GM19397 (cell line): ENCODE results near the gene CLHC1.
"Not testable (repeated sequence)": the region's sequence is repeated elsewhere in the genome, so short reads cannot be mapped to it uniquely, and the experiment has no call there.

Experiments used
- ATAC-seq: cut with Tn5 transposase; IDR thresholded peaks from one replicate; pipeline ENCODE4 v1.9.1; 2021; ENCODE audit warnings: mild to moderate bottlenecking, moderate library complexity; ENCODE audit not compliant: unreplicated experiment

Gene CLHC1

DNA sequence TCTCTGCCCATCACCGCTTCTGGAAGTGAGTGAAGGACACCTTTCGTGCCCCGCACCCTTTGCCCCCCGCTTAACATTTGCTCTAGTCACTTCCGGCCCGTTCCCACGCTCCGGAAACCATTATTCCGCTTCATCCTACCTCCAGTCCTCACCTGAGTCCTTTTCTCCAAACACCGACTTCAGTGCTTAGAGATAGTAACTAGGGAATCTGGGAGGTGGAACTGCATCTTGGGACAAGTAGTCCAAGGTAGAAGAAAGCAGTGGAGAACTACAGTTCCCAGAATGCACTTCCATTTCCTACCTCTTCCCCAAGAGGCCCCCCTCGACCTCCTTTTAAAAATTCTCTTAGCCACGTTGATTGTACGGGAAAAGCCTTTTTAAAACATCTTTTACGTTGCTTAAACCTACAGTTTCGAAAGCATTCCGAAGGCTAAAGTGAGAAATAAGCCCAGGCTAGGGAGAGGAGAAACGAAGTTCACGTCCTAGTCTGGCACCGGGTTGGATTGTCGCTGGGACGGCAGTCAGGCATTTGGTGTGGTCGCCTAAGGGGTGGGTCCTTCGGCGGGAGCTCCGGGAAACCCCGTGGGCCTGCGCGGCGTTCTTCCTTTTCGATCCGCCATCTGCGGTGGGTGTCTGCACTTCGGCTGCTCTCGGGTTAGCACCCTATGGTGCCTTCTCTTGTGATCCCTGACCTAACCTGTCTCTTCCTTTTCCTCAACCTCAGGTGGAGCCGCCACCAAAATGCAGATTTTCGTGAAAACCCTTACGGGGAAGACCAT lies at the start of gene CLHC1, which contains the start of gene RPS27A:
Gene CLHC1, minus strand, starts transcription at position 210 of the 779 bp plus-strand sequence. CDS start 9,882 bp downstream, outside the sequence.
Gene RPS27A, plus strand, starts transcription at position 605 of the 779 bp plus-strand sequence. Its CDS starts 137 bp downstream, at position 742.
- ATAC-seq = peak; percentile 80

DNA sequence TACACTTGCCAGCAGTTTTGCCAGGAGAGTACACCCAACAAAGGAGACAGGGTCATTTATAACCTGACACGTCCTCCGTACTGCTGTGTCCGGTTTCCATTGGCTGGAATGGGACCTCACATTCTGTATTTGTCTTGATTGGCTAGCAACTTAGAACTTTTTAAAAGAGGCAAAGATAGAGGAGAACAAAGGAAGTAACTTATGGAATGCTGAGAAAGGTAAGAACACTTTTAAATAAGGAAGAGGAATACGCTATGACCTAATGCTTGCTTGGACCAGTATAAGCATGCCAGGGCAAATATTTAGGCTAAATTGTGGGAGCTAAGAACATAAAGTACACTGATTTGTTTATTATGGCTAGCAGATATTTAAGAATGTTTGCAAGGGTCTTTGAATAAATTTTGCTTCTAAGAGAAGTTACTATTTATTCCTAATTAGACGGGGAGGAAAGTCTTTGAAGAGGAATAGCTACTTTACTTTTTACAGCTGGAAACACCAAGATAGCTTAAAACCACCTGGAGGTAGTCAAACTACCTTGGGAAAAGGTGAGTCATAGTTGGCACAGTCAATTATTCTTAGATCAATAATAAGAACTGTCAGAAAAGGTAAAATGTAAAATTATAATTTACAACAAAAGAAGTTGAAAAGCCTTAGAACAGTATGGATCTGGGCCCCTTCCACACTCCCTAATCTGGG lies 48.9 kb upstream of the CLHC1 start:
- not testable (repeated sequence) for ATAC-seq

- ATAC-seq = not testable (repeated sequence)
Observed at GRCh38 chr2:55279859-55280424, 47.8 kb upstream of the CLHC1 start.

GRCh38 chr2:55279214-55279835 lies 47.2 kb upstream of the CLHC1 start:
- not testable (repeated sequence) for ATAC-seq

- ATAC-seq = no peak
Observed at GRCh38 chr2:55277310-55277709, 45.2 kb upstream of the CLHC1 start.

GRCh38 chr2:55274346-55274745 lies 42.3 kb upstream of the CLHC1 start:
- ATAC-seq = not testable (repeated sequence)

DNA sequence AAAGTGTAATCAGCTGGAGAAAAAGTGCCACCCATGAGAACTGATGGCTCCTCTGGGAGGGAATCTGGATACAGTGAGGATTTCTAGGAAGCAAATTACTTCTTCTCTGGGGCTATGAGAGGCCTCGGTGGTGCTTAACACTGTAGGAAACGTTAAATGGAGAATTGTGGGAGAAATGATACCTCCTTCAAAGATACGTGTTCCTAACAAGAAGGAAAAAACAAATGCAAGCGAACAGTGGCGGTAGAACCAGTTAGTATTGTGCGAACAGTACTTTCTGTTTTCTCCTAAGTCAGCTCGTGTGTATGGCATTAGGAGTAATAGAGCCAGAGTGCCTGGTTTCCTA lies 37.5 kb upstream of the CLHC1 start:
- no peak for ATAC-seq

DNA sequence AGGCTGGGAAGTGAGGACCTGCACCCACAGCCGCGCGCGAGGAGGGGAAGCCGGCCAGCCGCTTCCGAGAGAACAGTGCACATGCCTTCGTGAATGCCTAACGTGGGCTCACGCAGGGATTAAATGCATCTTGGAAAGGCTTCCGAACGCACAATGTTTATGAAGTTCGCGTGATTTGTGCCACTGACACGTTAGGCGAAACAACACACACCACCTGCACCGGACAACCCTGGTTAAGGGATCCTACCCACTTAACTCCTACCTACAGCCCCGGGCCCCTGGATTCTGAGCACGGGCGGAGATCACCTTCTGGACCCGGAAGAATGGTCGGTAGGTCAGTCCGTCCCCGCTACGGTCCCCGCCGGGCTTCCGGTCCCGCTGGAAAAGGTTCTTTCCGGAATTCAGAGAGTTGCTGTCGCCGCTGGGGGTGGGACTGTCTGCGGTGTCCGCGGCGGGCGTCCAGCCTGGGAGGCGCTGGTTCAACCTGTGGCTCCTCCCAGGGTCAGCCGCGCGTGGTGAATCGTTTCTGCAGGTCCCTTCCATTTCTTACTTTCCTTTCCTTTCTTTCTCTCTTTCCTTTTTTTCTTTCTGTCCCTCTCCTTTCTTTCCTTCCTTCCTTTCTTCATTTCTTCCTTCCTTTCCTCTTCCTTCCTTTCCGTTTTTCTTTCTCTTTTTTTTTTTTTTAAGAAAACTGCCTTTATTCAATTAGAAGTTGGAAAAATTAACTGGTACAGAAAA lies 37.0 kb upstream of the CLHC1 start, which contains the start of gene MTIF2:
Gene MTIF2, minus strand, starts transcription at position 325 of the 738 bp plus-strand sequence. CDS start 5,373 bp downstream, outside the sequence.
- ATAC-seq = peak; percentile 96

- no peak for ATAC-seq
Observed at GRCh38 chr2:55268288-55268906, 36.3 kb upstream of the CLHC1 start.

DNA sequence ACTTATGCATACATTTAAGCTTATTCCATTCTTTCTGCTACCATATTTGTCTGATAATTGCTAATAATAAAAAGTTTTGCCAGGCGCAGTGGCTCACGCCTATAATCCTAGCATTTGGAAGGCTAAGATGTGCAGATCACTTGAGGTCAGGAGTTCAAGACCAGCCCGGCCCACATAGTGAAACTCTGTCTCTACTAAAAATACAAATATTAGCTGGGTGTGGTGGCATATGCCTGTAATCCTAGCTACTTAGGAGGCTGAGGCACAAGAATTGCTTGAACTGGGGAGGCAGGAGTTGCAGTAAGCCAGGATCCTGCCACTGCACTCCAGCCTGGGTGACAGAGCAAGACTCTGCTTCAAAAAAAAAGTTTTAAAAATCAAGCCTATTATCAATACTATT lies 27.5 kb upstream of the CLHC1 start:
- ATAC-seq = not testable (repeated sequence)

GRCh38 chr2:55252832-55253231 lies 20.7 kb upstream of the CLHC1 start:
- no peak for ATAC-seq

- ATAC-seq = no peak
Observed at GRCh38 chr2:55247025-55247424, 14.9 kb upstream of the CLHC1 start.

DNA sequence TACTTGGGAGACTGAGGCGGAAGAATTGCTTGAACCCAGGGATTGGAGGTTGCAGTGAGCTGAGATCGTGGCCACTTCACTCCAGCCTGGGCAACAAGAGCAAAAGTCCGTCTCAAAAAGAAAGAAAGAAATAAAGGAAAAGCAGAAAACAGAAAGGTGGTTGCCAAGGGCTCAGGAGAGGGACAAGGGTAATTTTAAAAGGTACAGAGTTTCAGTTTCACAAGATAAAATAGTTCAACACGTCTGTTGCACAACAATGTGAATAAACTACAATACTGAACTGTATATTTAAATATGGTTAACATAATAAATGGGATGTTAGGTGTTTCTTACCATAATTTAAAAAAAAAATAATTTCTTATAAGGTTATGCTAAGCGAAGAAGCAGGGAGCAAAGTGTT lies 13.3 kb upstream of the CLHC1 start:
- no peak for ATAC-seq

DNA sequence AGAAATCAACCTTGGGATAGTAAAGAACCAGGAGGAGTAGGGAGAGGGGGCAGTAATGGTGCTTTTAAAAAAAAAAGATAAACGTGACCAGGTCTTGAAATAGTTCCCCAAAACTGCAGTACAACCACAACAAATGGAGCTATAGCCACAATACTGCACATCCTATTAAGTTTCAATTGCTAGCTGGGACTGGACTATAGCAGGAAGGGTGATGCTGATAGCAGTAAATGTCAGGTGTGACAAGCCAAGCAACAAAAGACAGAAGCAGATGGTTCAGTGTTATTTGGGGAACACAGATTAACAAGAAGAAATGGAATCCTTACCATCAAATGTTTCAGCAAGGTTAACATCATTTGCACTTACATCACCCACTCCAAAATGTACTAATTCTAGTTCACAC lies 10.5 kb upstream of the CLHC1 start:
- no peak for ATAC-seq

DNA sequence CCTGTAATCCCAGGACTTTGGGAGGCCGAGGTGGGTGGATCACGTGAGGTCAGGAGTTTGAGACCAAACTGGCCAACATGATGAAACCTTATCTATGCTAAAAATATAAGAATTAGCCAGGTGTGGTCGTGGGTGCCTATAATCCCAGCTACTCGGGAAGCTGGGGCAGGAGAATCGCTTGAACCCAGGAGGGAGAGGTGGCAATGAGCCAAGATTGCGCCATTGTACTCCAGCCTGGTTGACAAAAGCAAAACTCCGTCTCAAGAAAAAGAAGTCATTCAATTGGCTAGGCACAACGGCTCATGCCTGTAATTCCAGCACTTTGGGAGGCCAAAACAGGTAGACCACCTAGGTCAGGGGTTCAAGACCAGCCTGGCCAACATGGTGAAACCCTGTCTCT lies 9.5 kb upstream of the CLHC1 start:
- ATAC-seq = not testable (repeated sequence)

DNA sequence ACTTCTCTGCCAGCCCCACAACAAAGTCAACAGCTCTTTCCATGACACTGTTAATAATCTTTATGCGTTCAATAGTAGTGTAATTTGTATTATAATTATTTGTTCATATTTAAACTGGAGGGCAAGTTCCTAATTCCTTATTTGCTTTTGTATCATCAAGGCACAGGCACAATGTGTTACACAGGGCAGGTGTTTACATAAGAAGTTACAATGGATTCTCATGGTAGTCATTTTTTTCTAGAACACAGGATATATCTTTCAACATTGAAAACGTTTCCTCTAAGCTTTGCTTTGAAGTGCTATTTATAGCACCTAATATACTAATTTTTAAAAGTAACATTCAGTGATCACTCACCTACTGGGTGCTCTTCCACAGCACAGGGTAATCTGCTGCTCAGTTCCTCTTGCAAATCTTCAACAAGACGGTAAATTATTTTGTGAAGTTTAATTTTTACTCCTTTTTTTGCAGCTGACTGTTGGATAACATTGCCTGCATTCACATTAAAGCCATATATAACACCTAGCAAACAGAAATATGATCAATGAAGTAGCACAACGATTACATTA lies 7.6 kb upstream of the CLHC1 start:
- no peak for ATAC-seq

- no peak for ATAC-seq
Observed at GRCh38 chr2:55236992-55237543, 5.0 kb upstream of the CLHC1 start.

DNA sequence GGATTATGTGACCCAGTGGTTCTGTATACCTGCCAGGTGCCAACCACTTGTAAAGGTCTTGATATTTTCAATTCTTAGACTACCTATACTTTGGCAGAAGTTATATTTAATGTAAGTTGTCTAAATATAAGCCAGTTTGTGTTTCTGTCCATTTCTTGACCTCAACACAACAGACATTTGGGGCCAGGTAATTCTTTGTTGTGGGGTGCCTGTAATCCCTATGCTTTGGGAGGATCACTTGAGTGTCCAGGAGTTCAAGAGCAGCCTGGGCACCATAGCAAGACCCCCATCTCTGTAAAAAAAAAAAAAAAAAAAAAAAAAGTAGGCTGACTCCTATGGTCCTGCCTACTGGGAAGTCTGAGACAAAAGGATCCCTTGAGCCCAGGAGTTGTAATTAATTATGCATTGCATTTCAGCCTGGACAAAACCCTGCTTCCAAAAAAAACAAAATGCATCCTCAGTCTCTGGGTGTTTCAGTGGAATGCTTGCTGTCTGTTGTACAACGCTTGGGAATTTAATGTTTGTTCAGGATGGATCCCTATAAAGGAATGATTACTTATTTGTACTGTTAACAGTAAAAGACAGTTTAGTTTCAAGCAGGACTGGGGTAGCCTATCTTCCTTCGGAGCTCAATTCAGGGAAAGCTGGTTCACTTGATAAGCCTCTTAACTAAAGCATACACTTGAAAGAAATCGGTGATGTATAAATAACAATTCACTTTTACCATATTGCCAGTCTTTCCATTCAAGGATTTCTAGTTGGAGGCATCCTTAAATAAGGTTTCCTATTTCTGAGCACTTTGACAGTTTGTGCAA lies 3.8 kb upstream of the CLHC1 start:
- ATAC-seq = no peak

- no peak for ATAC-seq
Observed at GRCh38 chr2:55233658-55233940, 1.5 kb upstream of the CLHC1 start.
